GM23338 (cell line): ENCODE measurements around the gene RBCK1. TPM values are rescaled to one million over a fixed set of nuclear protein-coding genes. Genes with fewer than 3 reads are reported as not detected.

Experiments used
- ATAC-seq: fragments of 200-7000 bp; cut with Tn5 transposase; 3 replicates; pipeline ENCODE4 v1.9.1; 2020
- DNase-seq: peaks from one replicate; pipeline ENCODE4 v3.0.0-alpha.2; 2015; ENCODE audit warnings: low spot score
- H2AFZ ChIP-seq: fragments of 200-600 bp; sonication (generic); 2 replicates; pipeline ENCODE4 v1.8.0; 2016; ENCODE audit warnings: antibody characterized with exemption, mild to moderate bottlenecking, moderate library complexity
- H3F3A ChIP-seq: fragments of 200-600 bp; sonication (generic); replicated peaks from 2 replicates; pipeline ENCODE4 v1.8.0; 2017; ENCODE audit warnings: antibody characterized with exemption, mixed run types, low read depth
- H3K27ac ChIP-seq: fragments of 200-600 bp; sonication (generic); 2 replicates; pipeline ENCODE4 v1.6.1; 2016; ENCODE audit warnings: low read depth
- H3K27me3 ChIP-seq: fragments of 200-600 bp; sonication (generic); 2 replicates; pipeline ENCODE4 v1.8.0; 2016; ENCODE audit warnings: mild to moderate bottlenecking, mixed run types, moderate library complexity; ENCODE audit not compliant: insufficient read depth
- H3K36me3 ChIP-seq: fragments of 200-600 bp; sonication (generic); 2 replicates; pipeline ENCODE4 v1.8.0; 2016; ENCODE audit warnings: mild to moderate bottlenecking; ENCODE audit not compliant: insufficient read depth
- H3K4me1 ChIP-seq: fragments of 200-600 bp; sonication (generic); 2 replicates; pipeline ENCODE4 v1.8.0; 2016; ENCODE audit warnings: mild to moderate bottlenecking, moderate library complexity; ENCODE audit not compliant: insufficient read depth
- H3K4me2 ChIP-seq: fragments of 200-600 bp; sonication (generic); 2 replicates; pipeline ENCODE4 v1.7.1; 2017; ENCODE audit warnings: mixed run types
- H3K4me3 ChIP-seq: fragments of 200-600 bp; sonication (generic); 2 replicates; pipeline ENCODE4 v1.6.1; 2016; ENCODE audit warnings: mixed run types
- H3K79me2 ChIP-seq: fragments of 200-600 bp; sonication (generic); replicated peaks from 2 replicates; pipeline ENCODE4 v1.8.0; 2017; ENCODE audit warnings: mild to moderate bottlenecking; ENCODE audit not compliant: insufficient read depth
- H3K9me2 ChIP-seq: fragments of 200-600 bp; sonication (generic); 2 replicates; pipeline ENCODE4 v1.8.0; 2017; ENCODE audit not compliant: insufficient read depth
- H4K20me1 ChIP-seq: fragments of 200-600 bp; sonication (generic); replicated peaks from 2 replicates; pipeline ENCODE4 v1.8.0; 2017; ENCODE audit warnings: mild to moderate bottlenecking; ENCODE audit not compliant: insufficient read depth
- H3K27ac Mint-ChIP-seq: 2 replicates; pipeline ENCODE4 v1.8.0; 2020; ENCODE audit warnings: inconsistent platforms, mild to moderate bottlenecking, moderate library complexity, mixed read lengths
- H3K27me3 Mint-ChIP-seq: 3 replicates; pipeline ENCODE4 v1.8.0; 2022; ENCODE audit warnings: low read depth, mild to moderate bottlenecking, moderate library complexity, mixed read lengths, inconsistent platforms; ENCODE audit not compliant: insufficient read depth, poor library complexity
- H3K36me3 Mint-ChIP-seq: 3 replicates; pipeline ENCODE4 v1.8.0; 2021; ENCODE audit warnings: low read depth, mild to moderate bottlenecking, inconsistent platforms, moderate library complexity, mixed read lengths
- H3K4me1 Mint-ChIP-seq: 3 replicates; pipeline ENCODE4 v1.8.0; 2020; ENCODE audit warnings: mild to moderate bottlenecking, inconsistent platforms, mixed read lengths
- H3K4me3 Mint-ChIP-seq: 3 replicates; pipeline ENCODE4 v1.8.0; 2021; ENCODE audit warnings: moderate library complexity, mild to moderate bottlenecking, inconsistent platforms, mixed read lengths
- H3K9me3 Mint-ChIP-seq: 3 replicates; pipeline ENCODE4 v1.8.0; 2020; ENCODE audit warnings: moderate library complexity, mild to moderate bottlenecking, inconsistent platforms, mixed read lengths
- CREB1 ChIP-seq: fragments of 250-450 bp; sonication (Bioruptor Pico); IDR thresholded peaks from 2 replicates; pipeline ENCODE4 v1.5.0; 2020; ENCODE audit warnings: low read depth, mild to moderate bottlenecking, moderate library complexity
- CTCF ChIP-seq, 2 experiments: fragments of 200-600 bp in 1 of 2; sonication (generic) in 1 of 2; conservative IDR thresholded peaks; 2 replicates each; pipeline versions ENCODE4 v1.5.1 to v1.6.1; 2016 to 2017; ENCODE audit warnings: antibody characterized with exemption in 2 of 2, low read depth in 2 of 2, mild to moderate bottlenecking in 2 of 2, moderate library complexity in 1 of 2
- ETS1 ChIP-seq: IDR thresholded peaks from 2 replicates; pipeline ENCODE4 v1.6.1; 2016; ENCODE audit warnings: antibody characterized with exemption
- EZH2 ChIP-seq: fragments of 200-600 bp; sonication (generic); IDR thresholded peaks from one replicate; pipeline ENCODE4 v1.8.0; 2017; ENCODE audit warnings: antibody characterized with exemption, mild to moderate bottlenecking, low read depth; ENCODE audit not compliant: unreplicated experiment
- EZH2phosphoT487 ChIP-seq: fragments of 200-600 bp; sonication (generic); IDR thresholded peaks from one replicate; pipeline ENCODE4 v1.8.1; 2018; ENCODE audit warnings: antibody characterized with exemption; ENCODE audit not compliant: unreplicated experiment
- JUNB ChIP-seq: IDR thresholded peaks from one replicate; pipeline ENCODE4 v1.6.1; 2016; ENCODE audit warnings: antibody characterized with exemption; ENCODE audit not compliant: unreplicated experiment
- NANOG ChIP-seq: IDR thresholded peaks from 2 replicates; pipeline ENCODE4 v1.6.1; 2016; ENCODE audit warnings: antibody characterized with exemption, borderline replicate concordance
- POLR2AphosphoS5 ChIP-seq: IDR thresholded peaks from 2 replicates; pipeline ENCODE4 v1.6.1; 2016; ENCODE audit warnings: antibody characterized with exemption, low read depth
- REST ChIP-seq: IDR thresholded peaks from one replicate; pipeline ENCODE4 v1.6.1; 2018; ENCODE audit warnings: antibody characterized with exemption; ENCODE audit not compliant: unreplicated experiment
- STAT1 ChIP-seq: IDR thresholded peaks from one replicate; pipeline ENCODE4 v1.6.1; 2016; ENCODE audit warnings: antibody characterized with exemption; ENCODE audit not compliant: unreplicated experiment
- ZNF114 ChIP-seq: fragments of 250-450 bp; sonication (Bioruptor Pico); IDR thresholded peaks from 2 replicates; pipeline ENCODE4 v1.5.0; 2020; ENCODE audit warnings: mild to moderate bottlenecking, moderate library complexity
- ZNF331 ChIP-seq: fragments of 250-450 bp; sonication (Bioruptor Pico); IDR thresholded peaks from 2 replicates; pipeline ENCODE4 v1.5.0; 2020; ENCODE audit warnings: low read depth, mild to moderate bottlenecking, moderate library complexity
- ZNF462 ChIP-seq: fragments of 250-450 bp; sonication (Bioruptor Pico); IDR thresholded peaks from 2 replicates; pipeline ENCODE4 v1.5.0; 2020; ENCODE audit warnings: mild to moderate bottlenecking, moderate library complexity
- polyA plus RNA-seq: library from polyadenylated mRNA; unstranded; fragments of >200 nt; fragmentation: Nextera tagmentation; extraction: Ambion mirVana; gene quantifications from 2 replicates; pipeline ENCODE4 v1.2.1, GENCODE V29; 2016
- total RNA-seq: library from RNA; depleted of rRNA; stranded (reverse); fragments of >200 nt; shearing (Covaris generic); gene quantifications from 2 replicates; pipeline ENCODE4 v1.2.3, GENCODE V29; 2014

RBCK1 gene
- total and polyA plus RNA-seq, 2 experiments from 2014 or later: 52.6 to 56.8 TPM

GRCh38 chr20:367486-367887 lies 40.6 kb upstream of the RBCK1 start (continued):
- TF ChIP-seq ZNF462 (no peak), STAT1 (no peak), NANOG (no peak), ETS1 (no peak), CREB1 (CRISPR knock-in tag) (no peak)

GRCh38 chr20:368915-369314 lies 39.2 kb upstream of the RBCK1 start:
- H3K4me2 ChIP-seq: no peak overlapping the region
- H3K27me3 ChIP-seq: no peaks in the 10 kb centered on the region
- no peak overlapping the region for H3K27ac ChIP-seq
- no peaks in the 10 kb centered on the region for H3K36me3 ChIP-seq
- no peak overlapping the region for H2AFZ ChIP-seq
- DNase-seq: no peak
- no peaks in the 10 kb centered on the region for H3K9me2 ChIP-seq
- H3F3A ChIP-seq: 0 out of 2 replicates have a peak, but pooled peaks cover 3% of the 10 kb centered on the region
- no peaks in the 10 kb centered on the region; the same call in 1 of the 2 replicates for H3K4me1 ChIP-seq
- H3K27me3 Mint-ChIP-seq: peaks cover 15% of the 10 kb centered on the region
- no peak for ATAC-seq
- H3K4me3 ChIP-seq: no peak overlapping the region
- H3K4me3 Mint-ChIP-seq: no peak overlapping the region
- H3K36me3 Mint-ChIP-seq: no peaks in the 10 kb centered on the region
- H3K27ac Mint-ChIP-seq: no peak overlapping the region
- H3K4me1 Mint-ChIP-seq: peaks cover 20% of the 10 kb centered on the region
- no peaks in the 10 kb centered on the region for H3K79me2 ChIP-seq
- H4K20me1 ChIP-seq: no peaks in the 10 kb centered on the region
- H3K9me3 Mint-ChIP-seq: no peaks in the 10 kb centered on the region; the same call in 2 of the 3 replicates
- TF ChIP-seq CTCF (conservative IDR thresholded peaks at IDR 0.05; ENCODE audit: low read depth in 2 of 2) (no peak), STAT1 (no peak), CREB1 (CRISPR knock-in tag) (no peak), EZH2phosphoT487 (no peak), EZH2 (no peak), POLR2AphosphoS5 (no peak), NANOG (no peak), ZNF331 (CRISPR knock-in tag) (no peak), REST (no peak), ZNF114 (no peak), JUNB (no peak)
